ENCODE results near the gene TTLL12.

Gene TTLL12

DNA sequence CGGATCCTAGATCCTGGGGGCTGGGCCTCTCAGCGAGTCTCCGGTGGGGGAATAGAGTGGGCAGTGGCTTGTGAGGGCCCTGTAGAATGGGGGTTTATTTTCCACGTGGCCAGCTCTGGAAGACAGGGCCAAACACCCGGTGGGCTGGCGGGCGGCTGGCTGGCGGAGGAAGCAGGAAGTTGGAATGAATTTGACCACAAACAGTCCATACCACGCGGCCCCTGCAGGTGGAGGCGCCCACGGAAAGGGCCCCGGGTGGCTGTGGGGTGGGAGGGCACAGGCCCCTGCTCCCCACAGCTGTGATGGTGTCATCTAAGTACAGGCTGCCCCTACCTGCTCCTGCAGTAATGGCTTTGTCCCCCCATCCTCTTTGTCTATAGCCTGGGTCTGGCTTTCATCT lies 58.8 kb downstream of the TTLL12 start:
- no peak for TF ChIP-seq EZH2phosphoT487 (IDR thresholded peaks at IDR 0.05; ENCODE audit: borderline replicate concordance, low read length)
- TF ChIP-seq, protein P1, sequence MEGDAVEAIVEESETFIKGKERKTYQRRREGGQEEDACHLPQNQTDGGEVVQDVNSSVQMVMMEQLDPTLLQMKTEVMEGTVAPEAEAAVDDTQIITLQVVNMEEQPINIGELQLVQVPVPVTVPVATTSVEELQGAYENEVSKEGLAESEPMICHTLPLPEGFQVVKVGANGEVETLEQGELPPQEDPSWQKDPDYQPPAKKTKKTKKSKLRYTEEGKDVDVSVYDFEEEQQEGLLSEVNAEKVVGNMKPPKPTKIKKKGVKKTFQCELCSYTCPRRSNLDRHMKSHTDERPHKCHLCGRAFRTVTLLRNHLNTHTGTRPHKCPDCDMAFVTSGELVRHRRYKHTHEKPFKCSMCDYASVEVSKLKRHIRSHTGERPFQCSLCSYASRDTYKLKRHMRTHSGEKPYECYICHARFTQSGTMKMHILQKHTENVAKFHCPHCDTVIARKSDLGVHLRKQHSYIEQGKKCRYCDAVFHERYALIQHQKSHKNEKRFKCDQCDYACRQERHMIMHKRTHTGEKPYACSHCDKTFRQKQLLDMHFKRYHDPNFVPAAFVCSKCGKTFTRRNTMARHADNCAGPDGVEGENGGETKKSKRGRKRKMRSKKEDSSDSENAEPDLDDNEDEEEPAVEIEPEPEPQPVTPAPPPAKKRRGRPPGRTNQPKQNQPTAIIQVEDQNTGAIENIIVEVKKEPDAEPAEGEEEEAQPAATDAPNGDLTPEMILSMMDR (IDR thresholded peaks at IDR 0.05; ENCODE audit: low read depth, low read length, poor library complexity, severe bottlenecking) = no peak
- no peaks in the 10 kb centered on the region for H3K27me3 ChIP-seq (ENCODE audit: control insufficient read depth, low read length)
- H3K4me3 ChIP-seq (ENCODE audit: low read length) = no peak overlapping the region
- H3K27ac ChIP-seq (ENCODE audit: low read depth, low read length) = no peak overlapping the region
- H3K9me2 ChIP-seq (replicated peaks; ENCODE audit: control insufficient read depth, low read length) = no peaks in the 10 kb centered on the region
- peaks cover 22% of the 10 kb centered on the region for H3K4me1 ChIP-seq (ENCODE audit: control insufficient read depth, low read length)
- H4K20me1 ChIP-seq (ENCODE audit: control insufficient read depth, insufficient read depth, low read depth, low read length) = 0 out of 2 replicates have a peak, but pooled peaks cover 2% of the 10 kb centered on the region
- H3K9me3 ChIP-seq (ENCODE audit: control insufficient read depth, insufficient read depth, low read length) = no peaks in the 10 kb centered on the region
- H3K36me3 ChIP-seq (ENCODE audit: control insufficient read depth, low read length) = peaks cover 11% of the 10 kb centered on the region
- no peaks in the 10 kb centered on the region for H3K79me2 ChIP-seq (ENCODE audit: control insufficient read depth, low read length)
- H3F3A ChIP-seq (ENCODE audit: control insufficient read depth, insufficient read depth) = no peaks in the 10 kb centered on the region; the same call in 1 of the 2 replicates
- peak overlapping the region; percentile 25; the same call in 1 of the 2 replicates for H3K4me2 ChIP-seq (ENCODE audit: low read length)

DNA sequence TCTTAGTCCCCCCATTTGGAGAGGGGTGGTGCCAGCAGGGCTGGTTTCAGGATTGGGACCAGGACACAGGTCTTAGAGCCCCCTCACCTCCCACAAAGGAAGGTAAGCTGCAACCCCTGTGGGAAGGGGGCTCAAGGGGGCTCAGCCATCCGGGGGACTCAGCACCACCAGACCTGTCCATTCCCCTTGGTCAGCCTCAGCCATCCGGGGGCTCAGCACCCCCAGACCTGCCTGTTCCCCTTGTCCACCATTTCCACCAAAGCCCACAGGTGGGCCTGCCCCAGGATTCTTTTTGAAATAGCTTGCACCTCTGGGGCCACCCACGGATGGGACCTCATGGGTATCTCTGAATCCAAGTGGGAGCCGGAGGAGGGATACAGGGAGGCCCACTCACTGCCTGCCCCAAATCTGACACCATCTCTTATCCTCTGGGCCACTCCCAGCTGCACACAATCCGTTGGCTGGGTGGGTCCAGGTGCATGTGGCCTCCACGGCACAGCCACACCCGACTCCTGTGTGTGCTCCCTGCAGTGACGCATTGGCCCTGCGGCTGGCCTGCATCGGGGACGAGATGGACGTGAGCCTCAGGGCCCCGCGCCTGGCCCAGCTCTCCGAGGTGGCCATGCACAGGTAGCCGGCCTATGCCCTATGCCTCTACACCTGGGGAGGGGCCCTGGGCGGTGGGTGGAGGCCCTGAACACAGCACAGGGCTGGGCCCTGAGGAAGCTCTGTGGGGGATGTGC lies 59.6 kb downstream of the TTLL12 start:
- Histone ChIP-seq H3F3A (ENCODE audit: control insufficient read depth, insufficient read depth) (no peaks in the 10 kb centered on the region; the same call in 1 of the 2 replicates), H3K79me2 (ENCODE audit: control insufficient read depth, low read length) (no peaks in the 10 kb centered on the region), H3K9me3 (ENCODE audit: control insufficient read depth, insufficient read depth, low read length) (no peaks in the 10 kb centered on the region), H3K4me1 (ENCODE audit: control insufficient read depth, low read length) (peaks cover 22% of the 10 kb centered on the region), H3K9me2 (replicated peaks; ENCODE audit: control insufficient read depth, low read length) (no peaks in the 10 kb centered on the region), H4K20me1 (ENCODE audit: control insufficient read depth, insufficient read depth, low read depth, low read length) (0 out of 2 replicates have a peak, but pooled peaks cover 2% of the 10 kb centered on the region), H3K27me3 (ENCODE audit: control insufficient read depth, low read length) (peaks cover under 1% of the 10 kb centered on the region; the same call in 1 of the 2 replicates), H3K36me3 (ENCODE audit: control insufficient read depth, low read length) (peaks cover 3% of the 10 kb centered on the region; the same call in 1 of the 2 replicates), H3K27ac (ENCODE audit: low read depth, low read length) (no peak overlapping the region), H3K4me2 (ENCODE audit: low read length) (no peak overlapping the region), H3K4me3 (ENCODE audit: low read length) (no peak overlapping the region)
- no peak for TF ChIP-seq EZH2phosphoT487 (IDR thresholded peaks at IDR 0.05; ENCODE audit: borderline replicate concordance, low read length)
- TF ChIP-seq, protein P1 (IDR thresholded peaks at IDR 0.05; ENCODE audit: low read depth, low read length, poor library complexity, severe bottlenecking) = no peak

DNA sequence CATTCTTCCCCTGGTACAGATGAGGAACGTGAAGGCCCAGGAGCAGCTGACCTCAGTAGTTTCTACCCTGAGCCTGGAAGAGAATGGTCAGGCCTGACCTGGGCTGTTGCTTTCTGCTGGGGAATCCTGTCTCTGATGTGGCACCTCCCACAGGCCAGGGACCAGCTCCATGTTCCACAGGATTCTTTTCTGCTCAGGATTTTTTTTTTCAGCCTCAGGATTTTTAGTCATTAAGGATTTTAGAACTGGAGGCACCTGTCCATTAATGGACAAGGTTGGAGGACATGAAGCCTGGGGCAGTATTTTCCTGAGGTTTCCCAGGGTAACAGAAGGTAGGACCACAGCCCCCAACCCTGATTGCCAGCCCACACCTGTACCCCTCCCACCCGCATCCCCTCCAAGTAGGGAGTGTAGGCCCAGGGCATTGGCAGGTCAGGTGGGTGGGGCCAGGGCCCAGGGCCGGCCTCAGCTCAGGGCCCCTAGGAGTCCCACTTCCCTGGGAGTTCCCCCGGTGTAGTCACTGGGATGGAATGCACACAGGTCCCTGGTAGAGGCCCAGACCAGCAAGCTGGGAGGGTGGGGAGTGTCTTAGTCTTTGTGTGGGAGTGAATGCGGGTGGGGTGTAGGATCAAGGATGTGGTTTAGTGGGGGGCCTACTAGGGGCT lies 60.3 kb downstream of the TTLL12 start:
- Histone ChIP-seq H3K79me2 (ENCODE audit: control insufficient read depth, low read length) (no peaks in the 10 kb centered on the region), H3K4me2 (ENCODE audit: low read length) (no peak overlapping the region), H3K36me3 (ENCODE audit: control insufficient read depth, low read length) (no peaks in the 10 kb centered on the region), H3K27ac (ENCODE audit: low read depth, low read length) (no peak overlapping the region), H4K20me1 (ENCODE audit: control insufficient read depth, insufficient read depth, low read depth, low read length) (0 out of 2 replicates have a peak, but pooled peaks cover 2% of the 10 kb centered on the region), H3F3A (ENCODE audit: control insufficient read depth, insufficient read depth) (no peaks in the 10 kb centered on the region; the same call in 1 of the 2 replicates), H3K9me2 (replicated peaks; ENCODE audit: control insufficient read depth, low read length) (no peaks in the 10 kb centered on the region), H3K27me3 (ENCODE audit: control insufficient read depth, low read length) (peaks cover 7% of the 10 kb centered on the region), H3K9me3 (ENCODE audit: control insufficient read depth, insufficient read depth, low read length) (no peaks in the 10 kb centered on the region), H3K4me3 (ENCODE audit: low read length) (no peak overlapping the region), H3K4me1 (ENCODE audit: control insufficient read depth, low read length) (peaks cover 22% of the 10 kb centered on the region)
- no peak for TF ChIP-seq EZH2phosphoT487 (IDR thresholded peaks at IDR 0.05; ENCODE audit: borderline replicate concordance, low read length)
- TF ChIP-seq, protein P1 (IDR thresholded peaks at IDR 0.05; ENCODE audit: low read depth, low read length, poor library complexity, severe bottlenecking) = no peak
